GM19395 (cell line): ENCODE measurements around the gene CARD10.

Experiments used
- ATAC-seq: cut with Tn5 transposase; IDR thresholded peaks from one replicate; pipeline ENCODE4 v1.9.1; 2021; ENCODE audit warnings: mild to moderate bottlenecking, moderate library complexity; ENCODE audit not compliant: unreplicated experiment

CARD10 gene

DNA sequence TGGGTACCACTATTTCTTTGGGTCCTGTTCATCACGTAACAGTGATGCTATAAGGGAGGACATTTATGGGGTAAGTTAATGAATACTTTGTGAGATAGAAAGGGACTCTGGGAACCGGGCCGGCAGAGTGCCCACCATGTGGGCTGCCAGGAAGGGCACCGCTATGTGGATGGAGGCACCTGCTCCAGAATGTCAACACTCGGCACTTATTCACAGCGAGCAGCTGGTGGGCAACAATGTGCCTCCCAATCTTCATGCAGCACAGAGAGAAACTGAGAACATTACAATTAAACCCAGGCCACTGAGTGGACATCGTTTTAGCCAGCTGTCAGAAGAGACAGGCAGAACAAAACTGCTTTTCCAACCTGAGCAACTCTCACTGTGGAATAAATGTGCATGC lies 76.1 kb downstream of the CARD10 start:
- ATAC-seq, result no peak

DNA sequence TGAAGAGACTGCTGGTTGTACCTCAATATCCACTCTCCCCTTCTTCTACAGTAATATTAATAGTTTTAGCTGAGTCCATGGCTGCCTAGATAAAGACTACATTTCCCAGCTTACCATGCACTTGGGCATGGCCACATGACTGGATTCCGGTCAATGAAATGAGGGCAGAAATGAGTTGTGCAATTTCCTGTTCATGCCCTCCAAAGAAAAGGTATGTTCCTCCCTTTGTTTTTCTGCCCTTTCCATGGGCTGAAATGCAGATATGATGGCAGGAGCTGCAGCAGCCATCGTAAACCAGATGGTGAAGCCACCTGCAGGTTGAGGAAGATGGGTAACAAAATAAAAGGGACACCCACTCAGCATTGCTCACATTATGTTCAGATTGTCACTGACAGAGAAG lies 76.7 kb downstream of the CARD10 start:
- no peak for ATAC-seq

DNA sequence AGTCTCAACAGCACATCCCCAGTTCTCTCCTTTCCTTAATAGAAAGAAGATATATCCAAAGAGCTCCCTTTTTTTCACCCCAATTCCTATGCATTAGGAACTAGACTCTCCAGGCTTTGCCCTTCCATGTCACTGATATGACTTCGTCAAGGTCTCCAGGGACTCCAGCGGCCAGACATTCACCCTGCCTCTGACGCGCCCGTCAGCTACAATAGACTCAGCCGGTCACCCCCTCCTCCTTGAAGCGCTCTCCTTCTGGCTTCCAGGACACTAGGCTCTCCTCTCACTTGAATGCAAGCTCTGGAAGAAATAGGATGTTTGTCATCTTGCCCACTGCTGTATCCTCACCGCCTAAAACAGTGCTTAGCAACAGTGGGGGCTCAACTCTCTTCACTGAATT lies 77.1 kb downstream of the CARD10 start:
- ATAC-seq, result no peak

DNA sequence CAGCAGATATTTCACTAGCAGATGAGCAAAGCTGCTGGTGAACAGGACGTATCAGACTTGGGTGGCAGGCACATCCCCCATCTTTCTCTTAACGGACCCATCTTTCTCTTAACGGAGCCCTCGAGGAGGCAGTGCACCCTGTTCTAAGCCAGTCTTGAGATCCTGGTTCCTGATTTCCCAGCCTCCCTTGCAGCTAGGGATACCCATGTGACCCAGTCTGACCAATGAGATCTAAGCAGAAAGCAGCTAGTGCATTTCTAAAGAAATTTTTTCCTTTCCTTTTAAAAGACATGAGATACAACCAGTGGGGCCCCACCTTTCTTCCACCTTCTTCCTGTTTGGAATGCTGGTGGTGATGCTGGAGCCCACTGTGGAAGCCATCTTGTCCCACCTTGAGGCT lies 78.3 kb downstream of the CARD10 start:
- no peak for ATAC-seq
